NCI-H345 (cell line): ENCODE data around the gene KCNC1.

Source experiments
- DNase-seq: peaks from one replicate; lab custom pipeline; 2025; lab: John Stamatoyannopoulos, UW

Gene KCNC1

GRCh38 chr11:17738151-17738973, 3.8 kb downstream of the KCNC1 start:
- no peak for DNase-seq

- no peak for DNase-seq
Measured at GRCh38 chr11:17739945-17740338, 5.4 kb downstream of the KCNC1 start.

DNA sequence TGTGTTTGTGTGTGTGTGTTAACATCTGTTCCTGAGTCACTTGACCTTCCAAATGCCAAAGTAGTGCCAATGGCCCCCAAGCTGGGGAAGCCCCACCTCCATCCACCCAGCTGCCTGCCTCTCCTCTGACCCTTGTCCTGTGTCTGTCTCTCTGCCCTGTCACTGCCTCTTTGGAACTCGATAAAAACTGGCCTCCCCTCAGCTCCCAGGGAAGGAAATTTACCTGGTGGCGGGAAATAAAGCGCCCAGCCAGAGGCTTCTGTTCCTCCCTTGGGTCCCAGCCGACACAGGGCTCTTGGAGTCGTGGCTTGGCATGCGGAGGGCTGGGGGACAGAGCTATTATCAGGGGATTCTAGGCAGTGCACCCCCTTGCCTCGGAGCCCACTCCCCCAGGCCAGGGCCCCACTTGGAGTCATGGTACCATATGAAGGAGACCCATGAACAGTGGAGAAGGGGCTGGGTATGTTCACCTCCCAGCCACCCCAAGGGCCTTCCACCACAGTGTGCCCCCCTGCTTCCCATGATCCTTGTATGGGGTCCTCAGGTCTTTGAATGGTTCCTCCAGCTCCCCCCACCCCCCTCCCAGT, 6.2 kb downstream of the KCNC1 start:
- DNase-seq: no peak

DNA sequence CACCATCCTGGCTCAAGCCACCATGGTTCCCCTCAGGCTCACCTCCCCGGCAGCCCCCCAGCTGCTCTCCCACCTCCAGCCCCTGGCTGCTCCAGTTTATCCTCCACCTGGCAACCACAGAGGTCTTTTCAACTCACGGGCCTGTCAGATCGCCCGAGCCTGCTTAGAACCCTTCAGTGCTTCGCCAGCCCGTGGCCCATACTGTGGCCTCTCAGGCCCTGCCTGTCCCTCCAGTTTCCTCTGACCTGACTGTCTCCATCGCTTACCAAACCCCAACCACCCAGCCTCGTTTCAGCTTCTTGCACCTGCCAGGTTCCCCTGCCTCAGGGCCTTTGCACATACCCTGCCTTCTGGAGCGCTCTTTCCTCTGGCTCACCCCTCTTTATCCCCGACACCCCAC, 6.9 kb downstream of the KCNC1 start:
- DNase-seq: no peak

GRCh38 chr11:17742019-17742418, 7.4 kb downstream of the KCNC1 start:
- DNase-seq: no peak

DNA sequence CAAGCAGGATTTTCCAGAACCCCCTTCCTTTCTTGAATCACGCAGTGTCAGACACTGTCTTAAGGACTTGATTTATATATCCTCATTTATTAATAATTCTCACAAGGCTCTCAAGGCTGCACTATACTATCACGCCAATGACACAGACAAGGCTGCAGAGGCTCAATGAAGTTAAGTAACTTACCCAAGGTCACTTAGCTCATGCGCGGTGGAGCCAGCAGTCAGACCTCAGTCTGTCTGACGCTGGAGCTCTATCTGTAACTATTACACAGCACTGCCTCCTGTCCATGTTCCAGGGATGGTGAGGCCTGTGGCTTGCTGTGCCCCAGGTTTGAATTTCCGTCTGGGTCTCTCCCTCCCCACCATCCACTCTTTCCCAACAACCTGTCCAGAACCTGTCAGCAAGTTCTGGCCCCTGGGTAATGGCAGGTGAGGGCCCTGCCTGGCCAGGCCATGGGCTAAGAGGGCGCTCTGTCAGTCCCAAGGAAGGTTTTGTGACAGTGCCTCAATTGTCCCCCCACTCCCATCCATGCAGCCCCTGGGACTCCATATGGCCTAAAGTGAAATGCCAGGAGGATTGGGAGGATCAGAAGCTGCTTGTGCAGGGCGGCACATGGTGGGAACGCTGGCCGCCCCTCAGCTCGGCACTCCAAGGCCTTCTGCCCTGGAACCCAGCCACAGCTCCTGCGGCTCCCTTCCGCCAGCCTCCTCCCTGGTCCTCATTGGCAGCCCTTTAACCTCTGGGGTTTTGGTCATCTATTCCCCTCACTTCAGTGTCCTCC, 8.6 kb downstream of the KCNC1 start:
- no peak for DNase-seq

- no peak for DNase-seq
Measured at GRCh38 chr11:17743808-17744119, 9.2 kb downstream of the KCNC1 start.

- no peak for DNase-seq
Measured at GRCh38 chr11:17744151-17744940, 9.8 kb downstream of the KCNC1 start.

- DNase-seq: no peak
Measured at GRCh38 chr11:17745023-17745772, 10.6 kb downstream of the KCNC1 start.

- no peak for DNase-seq
Measured at GRCh38 chr11:17746096-17746495, 11.5 kb downstream of the KCNC1 start.

- DNase-seq: no peak
Measured at GRCh38 chr11:17747131-17747955, 12.8 kb downstream of the KCNC1 start.

DNA sequence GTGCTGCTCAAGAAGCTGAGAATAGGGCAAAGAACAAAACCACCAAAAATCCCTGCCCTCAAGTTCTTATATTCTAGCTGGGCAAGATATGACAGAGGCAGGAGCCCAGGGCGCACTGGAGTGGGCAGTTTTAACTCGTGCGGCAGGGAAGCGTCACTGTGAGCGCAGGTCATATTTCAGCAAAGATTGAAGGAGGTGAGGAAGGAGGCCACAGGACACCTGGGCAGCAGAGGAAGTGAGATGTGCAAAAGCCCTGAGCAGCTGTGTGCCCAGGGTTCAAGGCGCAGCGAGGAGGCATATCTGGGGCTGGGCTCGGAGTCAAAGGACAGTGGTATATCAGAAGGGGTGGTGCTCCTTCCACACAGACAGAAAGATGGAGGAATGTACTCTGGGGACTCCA, 13.5 kb downstream of the KCNC1 start:
- DNase-seq: no peak

GRCh38 chr11:17748761-17749721, 14.5 kb downstream of the KCNC1 start:
- no peak for DNase-seq

DNA sequence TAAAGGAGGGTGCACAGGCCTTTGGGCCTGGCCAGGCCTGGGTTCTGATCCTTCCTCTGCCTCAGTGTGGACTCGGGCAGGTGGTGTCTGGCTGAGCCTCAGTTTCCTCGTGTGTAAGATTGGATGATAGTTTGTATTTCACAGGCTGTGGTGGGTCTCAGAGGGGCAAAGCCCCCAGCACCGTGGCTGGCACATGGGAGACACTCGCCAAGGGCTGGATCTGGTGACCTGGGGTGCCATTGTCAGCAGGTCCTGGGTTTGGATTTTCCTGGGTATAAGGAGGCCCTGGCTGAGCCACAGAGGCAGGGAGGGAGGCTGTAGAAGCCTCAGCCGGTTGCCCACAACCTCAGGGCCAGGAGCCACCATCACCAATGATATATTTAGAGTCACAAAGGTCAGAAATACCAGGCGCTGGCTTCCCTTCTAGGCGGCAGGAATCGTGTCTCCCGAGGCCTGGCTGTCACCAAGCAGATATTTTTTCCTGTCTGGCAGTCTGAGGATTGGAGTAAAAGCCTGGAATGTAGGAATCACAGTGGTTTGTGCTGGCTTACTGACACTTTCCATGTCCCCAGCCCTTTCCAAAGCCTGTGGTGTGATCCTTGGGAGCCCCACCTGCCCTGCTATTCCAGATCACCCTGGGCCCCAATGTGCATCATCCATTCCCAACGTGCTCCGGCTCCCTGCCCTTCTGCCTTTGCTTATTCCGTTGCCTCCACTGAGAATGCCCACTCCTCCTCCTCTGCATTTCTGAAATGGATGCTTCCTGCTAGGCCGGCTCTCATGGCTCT, 15.6 kb downstream of the KCNC1 start:
- no peak for DNase-seq

DNA sequence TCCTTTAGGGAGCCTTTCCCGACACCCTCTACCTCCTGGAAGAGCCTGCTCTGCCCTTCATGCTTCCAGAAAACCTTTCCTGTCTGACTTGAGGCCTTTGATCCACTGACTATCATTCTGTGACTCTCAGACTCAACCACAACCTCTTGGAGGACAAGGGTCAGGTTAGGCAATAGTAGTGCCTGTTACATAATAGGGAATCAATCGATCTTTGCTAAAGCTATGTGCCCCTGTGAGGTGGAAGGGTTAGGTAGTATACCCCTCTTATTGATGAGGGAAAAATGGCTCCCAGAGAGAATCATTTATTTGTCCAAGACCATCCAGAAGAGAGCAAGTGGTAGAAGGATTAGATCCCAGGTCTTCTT, 16.2 kb downstream of the KCNC1 start:
- no peak for DNase-seq

DNA sequence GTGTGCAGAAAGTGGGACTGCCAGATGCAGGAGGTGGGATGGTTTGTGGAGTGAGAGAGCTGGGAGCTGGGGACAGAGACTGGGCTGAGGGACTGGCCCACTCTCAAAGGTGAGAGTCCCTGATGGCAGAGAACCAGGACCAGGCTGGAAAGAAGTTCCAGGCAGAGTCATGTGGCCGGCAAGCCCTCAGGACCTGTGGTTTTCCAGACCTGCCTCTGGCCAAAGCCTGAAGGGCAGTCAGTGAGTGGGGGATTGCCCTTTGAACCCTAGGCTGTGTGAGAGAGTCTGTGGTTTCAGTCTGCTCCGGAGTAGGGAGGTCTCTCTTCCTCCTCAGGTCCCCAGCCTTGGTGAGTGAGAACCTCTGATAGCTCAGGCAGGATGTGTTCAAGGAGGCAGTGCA, 17.0 kb downstream of the KCNC1 start:
- DNase-seq: no peak

- DNase-seq: no peak
Measured at GRCh38 chr11:17752144-17752543, 17.6 kb downstream of the KCNC1 start.

- no peak for DNase-seq
Measured at GRCh38 chr11:17753153-17753552, 18.6 kb downstream of the KCNC1 start.

DNA sequence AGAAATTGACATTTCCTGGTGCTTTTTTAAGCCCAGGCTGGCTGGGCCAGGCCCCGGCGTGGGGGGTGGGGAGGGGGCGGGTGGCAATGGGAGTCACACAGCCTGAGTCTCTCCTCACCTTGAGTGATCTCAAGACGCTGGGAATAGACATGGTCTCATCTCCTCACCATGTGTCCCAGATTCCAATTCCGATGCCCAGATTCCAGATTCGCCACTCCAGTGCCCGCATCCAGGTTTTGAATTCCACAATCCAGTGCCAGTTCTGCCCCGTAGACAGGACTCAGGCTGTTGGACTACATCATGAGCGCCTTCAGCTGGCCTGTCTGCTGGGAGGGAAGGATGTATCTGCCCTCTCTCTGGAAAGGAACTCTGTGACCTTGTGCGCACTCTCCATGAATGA, 19.1 kb downstream of the KCNC1 start:
- DNase-seq: no peak
